PC-3 (cell line): ENCODE measurements around the gene KCNIP2. TPM values are rescaled to one million over a fixed set of nuclear protein-coding genes. Genes with fewer than 3 reads are reported as not detected.

Experiments used
- ATAC-seq: fragments of 200-7000 bp; cut with Tn5 transposase; 2 replicates; pipeline ENCODE4 v1.9.1; 2020; ENCODE audit warnings: mild to moderate bottlenecking, moderate library complexity
- BruUV-seq: library from RNA; stranded (reverse); fragments of 400-500 nt; replicated peaks from 2 replicates; lab custom pipeline; 2021; lab: Mats Ljungman, UMichigan
- CTCF ChIA-PET: fragments of 300-600 bp; sonication (Branson Sonifier 250); formaldehyde crosslinking; loops from one replicate; lab custom pipeline; 2022; ENCODE audit warnings: antibody characterized with exemption; lab: Charles Lee
- POLR2A ChIA-PET: fragments of 300-600 bp; sonication (Branson Sonifier 250); formaldehyde crosslinking; loops from one replicate; lab custom pipeline; 2022; ENCODE audit warnings: antibody characterized with exemption; ENCODE audit not compliant: unreplicated experiment; lab: Charles Lee
- DNase-seq: peaks from one replicate; pipeline ENCODE4 v3.0.0-alpha.2; 2015
- H2AFZ ChIP-seq: fragments of 300-600 bp; sonication (generic); 2 replicates; pipeline ENCODE4 v1.6.0; 2016; ENCODE audit warnings: antibody characterized with exemption, low read length
- H3F3A ChIP-seq: fragments of 300-600 bp; sonication (generic); one replicate; pipeline ENCODE4 v1.6.0; 2017; ENCODE audit warnings: antibody characterized with exemption, low read length, control low read depth, mild to moderate bottlenecking; ENCODE audit not compliant: unreplicated experiment
- H3K27ac ChIP-seq: fragments of 300-600 bp; sonication (generic); 2 replicates; pipeline ENCODE4 v1.5.1; 2016; ENCODE audit warnings: mild to moderate bottlenecking, low read length
- H3K27me3 ChIP-seq: fragments of 300-600 bp; sonication (generic); 2 replicates; pipeline ENCODE4 v1.6.1; 2016; ENCODE audit warnings: low read length, mixed read lengths
- H3K36me3 ChIP-seq: fragments of 300-600 bp; sonication (generic); 2 replicates; pipeline ENCODE4 v1.6.1; 2016; ENCODE audit warnings: low read depth, mixed run types, low read length, mixed read lengths
- H3K4me1 ChIP-seq: fragments of 300-600 bp; sonication (generic); 2 replicates; pipeline ENCODE4 v1.5.1; 2016; ENCODE audit warnings: low read length; ENCODE audit not compliant: insufficient read depth
- H3K4me2 ChIP-seq: fragments of 300-600 bp; sonication (generic); 2 replicates; pipeline ENCODE4 v1.6.0; 2016; ENCODE audit warnings: low read length
- H3K4me3 ChIP-seq: fragments of 300-600 bp; sonication (generic); 2 replicates; pipeline ENCODE4 v1.5.1; 2016; ENCODE audit warnings: mild to moderate bottlenecking, low read length, mixed read lengths
- H3K79me2 ChIP-seq: fragments of 300-600 bp; sonication (generic); 2 replicates; pipeline ENCODE4 v1.6.1; 2017; ENCODE audit warnings: low read length, mixed read lengths
- H3K9ac ChIP-seq: fragments of 300-600 bp; sonication (generic); 2 replicates; pipeline ENCODE4 v1.6.0; 2016; ENCODE audit warnings: mild to moderate bottlenecking, low read length
- H3K9me2 ChIP-seq: fragments of 300-600 bp; sonication (generic); replicated peaks from 2 replicates; pipeline ENCODE4 v1.6.1; 2016; ENCODE audit warnings: mixed run types, low read length, mixed read lengths
- H3K9me3 ChIP-seq: fragments of 300-600 bp; sonication (generic); 2 replicates; pipeline ENCODE4 v1.6.1; 2016; ENCODE audit warnings: low read length, mixed read lengths
- H4K20me1 ChIP-seq: fragments of 300-600 bp; sonication (generic); 2 replicates; pipeline ENCODE4 v1.6.1; 2016; ENCODE audit warnings: low read length, mixed read lengths
- CTCF ChIP-seq: fragments of 300-600 bp; sonication (generic); conservative IDR thresholded peaks from 2 replicates; pipeline ENCODE4 v1.5.1; 2017; ENCODE audit warnings: antibody characterized with exemption, low read depth, mild to moderate bottlenecking, low read length
- EZH2 ChIP-seq: fragments of 300-600 bp; sonication (generic); IDR thresholded peaks from one replicate; pipeline ENCODE4 v1.6.1; 2017; ENCODE audit warnings: antibody characterized with exemption, mild to moderate bottlenecking, low read length; ENCODE audit not compliant: unreplicated experiment
- EZH2phosphoT487 ChIP-seq: fragments of 300-600 bp; sonication (generic); IDR thresholded peaks from 2 replicates; pipeline ENCODE4 v1.6.1; 2018; ENCODE audit warnings: mild to moderate bottlenecking, antibody characterized with exemption, low read length, borderline replicate concordance
- intact Hi-C: fragments of 100-400 bp; cut with micrococcal nuclease; formaldehyde crosslinking; loops from 2 replicates; pipeline ENCODE4 v1.9.0; 2023
- total RNA-seq: library from RNA; depleted of rRNA; stranded (reverse); fragments of >200 nt; gene quantifications from 2 replicates; pipeline ENCODE4 v1.2.3, GENCODE V29; 2014

KCNIP2 gene
- total RNA-seq, 1 experiment from 2014 or later: 1.5 TPM

DNA sequence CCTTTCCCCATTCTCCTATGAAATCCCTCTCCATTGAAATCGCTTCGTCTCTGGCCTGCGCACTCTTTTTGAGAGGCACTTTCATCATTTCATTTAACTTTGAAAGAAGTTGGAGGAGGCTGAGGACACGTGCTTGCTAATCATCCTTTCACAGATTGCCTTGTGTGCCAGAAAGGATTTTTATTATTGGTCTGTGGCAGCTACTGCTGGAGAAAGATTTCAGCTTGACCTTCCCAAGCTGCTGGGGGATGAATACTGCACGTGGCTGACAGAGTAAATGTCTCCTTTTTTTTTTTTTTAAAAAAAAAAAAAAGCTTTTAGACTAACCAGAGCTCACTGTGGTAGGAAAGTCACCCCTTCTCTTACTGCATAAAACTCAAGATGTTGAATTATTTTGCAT, 44.2 kb upstream of the KCNIP2 start:
- Histone ChIP-seq H3K9me3 (no peaks in the 10 kb centered on the region), H3K27ac (no peak overlapping the region), H3K36me3 (no peaks in the 10 kb centered on the region), H4K20me1 (no peaks in the 10 kb centered on the region), H3K4me2 (no peak overlapping the region), H3K79me2 (no peaks in the 10 kb centered on the region), H2AFZ (no peak overlapping the region), H3K4me3 (no peak overlapping the region), H3K9ac (no peak overlapping the region), H3K4me1 (no peaks in the 10 kb centered on the region), H3F3A (no peaks in the 10 kb centered on the region), H3K9me2 (no peaks in the 10 kb centered on the region), H3K27me3 (no peaks in the 10 kb centered on the region)
- no peak for DNase-seq
- intact Hi-C loops: loop anchor here (2.0 kb wide), 1 partner anchor 47 kb away; no protein-coding TSS in a partner anchor
- TF ChIP-seq EZH2phosphoT487 (no peak), CTCF (no peak)
- ChIA-PET POLR2A (interaction anchor here (0.6 kb wide), 1 partner anchor 38 kb away, joined by 8 read pairs; no protein-coding TSS in a partner anchor), CTCF (interaction anchor here (0.6 kb wide), 1 partner anchor 123 kb away, joined by 3 read pairs; no protein-coding TSS in a partner anchor)
- ATAC-seq: no peak
- BruUV-seq: no TSS peak

DNA sequence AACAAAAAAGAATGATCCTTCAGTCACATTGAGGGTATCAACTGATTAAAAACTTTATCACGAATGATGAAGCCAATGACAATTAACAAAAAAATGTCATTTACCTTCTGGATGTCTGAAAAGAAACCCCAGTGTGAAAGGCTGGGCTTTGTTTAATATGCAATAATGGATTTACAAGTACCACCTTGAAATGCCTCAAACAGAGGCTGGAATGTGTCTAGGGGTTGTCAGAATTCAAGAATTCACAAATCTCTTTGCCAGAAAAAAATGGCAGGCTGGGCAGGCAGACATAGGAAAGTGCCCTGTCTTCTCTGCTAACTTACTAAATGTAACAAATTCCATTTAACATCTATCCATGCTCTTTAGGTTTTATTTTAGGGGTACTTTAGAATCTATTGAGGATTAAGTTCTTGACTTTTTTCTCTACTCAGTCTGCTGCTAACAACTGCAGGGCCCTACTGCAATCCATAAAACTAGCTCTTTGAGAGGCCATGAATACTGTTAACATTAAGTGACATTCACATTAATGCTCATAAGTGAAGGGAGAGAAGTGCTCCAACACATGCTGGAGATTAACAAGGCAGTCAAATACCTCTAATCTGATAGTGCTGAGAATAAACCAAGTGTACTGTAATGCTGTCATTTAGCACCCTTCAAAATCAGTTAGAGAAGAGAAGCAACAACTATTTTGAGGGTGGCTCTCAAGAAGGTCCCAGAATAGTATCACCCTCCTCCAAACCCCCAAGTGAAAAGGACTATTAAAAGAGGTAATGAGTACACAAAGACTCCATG, 43.1 kb upstream of the KCNIP2 start:
- no peak for TF ChIP-seq EZH2phosphoT487
- no peak for TF ChIP-seq CTCF
- no peak for TF ChIP-seq EZH2
- BruUV-seq: no TSS peak
- POLR2A ChIA-PET: no interaction called here

More for the DNA sequence above, 43.1 kb upstream of the KCNIP2 start:
- H3K4me2 ChIP-seq: no peak overlapping the region
- no peak overlapping the region for H2AFZ ChIP-seq
- no peak for ATAC-seq
- DNase-seq: no peak
- no peaks in the 10 kb centered on the region for H3K27me3 ChIP-seq
- no peaks in the 10 kb centered on the region for H4K20me1 ChIP-seq
- no peaks in the 10 kb centered on the region for H3K9me2 ChIP-seq
- H3K36me3 ChIP-seq: no peaks in the 10 kb centered on the region
- H3K27ac ChIP-seq: no peak overlapping the region
- no peaks in the 10 kb centered on the region for H3K4me1 ChIP-seq
- H3K9ac ChIP-seq: no peak overlapping the region
- CTCF ChIA-PET: no interaction called here
- H3K9me3 ChIP-seq: no peaks in the 10 kb centered on the region
- no peaks in the 10 kb centered on the region for H3K79me2 ChIP-seq
- no peak overlapping the region for H3K4me3 ChIP-seq
- no peaks in the 10 kb centered on the region for H3F3A ChIP-seq
- intact Hi-C loops: no loop called here
